ENCODE data around the gene IQCM.

DNA sequence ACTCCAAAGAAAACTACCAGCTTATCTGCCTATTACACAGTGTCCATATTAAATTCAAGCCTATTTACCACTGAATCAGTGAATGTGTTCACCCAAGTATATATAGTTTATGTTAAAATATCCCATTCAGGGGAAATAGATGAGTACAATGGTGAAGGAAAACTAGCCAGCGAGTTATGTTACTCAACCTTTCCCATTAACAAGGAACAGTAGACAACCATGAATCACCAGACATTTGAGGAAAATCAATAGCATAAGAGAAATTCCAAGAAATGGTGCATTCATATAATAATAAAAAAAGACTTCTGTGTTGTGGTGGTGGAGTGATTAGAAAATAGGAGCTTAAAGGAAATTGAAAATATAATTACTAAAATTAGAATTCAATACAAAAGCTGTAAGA lies 21.3 kb downstream of the IQCM start:
- no peak for TF ChIP-seq ZBTB1 (tag by site-specific recombination; IDR thresholded peaks at IDR 0.05)
- no peak for TF ChIP-seq ZFP41 (tag by site-specific recombination; IDR thresholded peaks at IDR 0.05; ENCODE audit: borderline replicate concordance)
- TF ChIP-seq ZNF48 (tag by site-specific recombination; IDR thresholded peaks at IDR 0.05): no peak
- no peak for TF ChIP-seq YY1 (tag by site-specific recombination; IDR thresholded peaks at IDR 0.05)
- TF ChIP-seq ZBTB11 (tag by site-specific recombination; conservative IDR thresholded peaks at IDR 0.05; ENCODE audit: low read depth): no peak
- no peak for TF ChIP-seq MYNN (tag by site-specific recombination; IDR thresholded peaks at IDR 0.05; ENCODE audit: borderline replicate concordance)
